HG02885 (cell line): ENCODE data around the gene TNFRSF6B.

Experiments used
- ATAC-seq: cut with Tn5 transposase; IDR thresholded peaks from one replicate; pipeline ENCODE4 v1.9.1; 2021; ENCODE audit warnings: mild to moderate bottlenecking; ENCODE audit not compliant: unreplicated experiment, poor library complexity

The TNFRSF6B gene

DNA sequence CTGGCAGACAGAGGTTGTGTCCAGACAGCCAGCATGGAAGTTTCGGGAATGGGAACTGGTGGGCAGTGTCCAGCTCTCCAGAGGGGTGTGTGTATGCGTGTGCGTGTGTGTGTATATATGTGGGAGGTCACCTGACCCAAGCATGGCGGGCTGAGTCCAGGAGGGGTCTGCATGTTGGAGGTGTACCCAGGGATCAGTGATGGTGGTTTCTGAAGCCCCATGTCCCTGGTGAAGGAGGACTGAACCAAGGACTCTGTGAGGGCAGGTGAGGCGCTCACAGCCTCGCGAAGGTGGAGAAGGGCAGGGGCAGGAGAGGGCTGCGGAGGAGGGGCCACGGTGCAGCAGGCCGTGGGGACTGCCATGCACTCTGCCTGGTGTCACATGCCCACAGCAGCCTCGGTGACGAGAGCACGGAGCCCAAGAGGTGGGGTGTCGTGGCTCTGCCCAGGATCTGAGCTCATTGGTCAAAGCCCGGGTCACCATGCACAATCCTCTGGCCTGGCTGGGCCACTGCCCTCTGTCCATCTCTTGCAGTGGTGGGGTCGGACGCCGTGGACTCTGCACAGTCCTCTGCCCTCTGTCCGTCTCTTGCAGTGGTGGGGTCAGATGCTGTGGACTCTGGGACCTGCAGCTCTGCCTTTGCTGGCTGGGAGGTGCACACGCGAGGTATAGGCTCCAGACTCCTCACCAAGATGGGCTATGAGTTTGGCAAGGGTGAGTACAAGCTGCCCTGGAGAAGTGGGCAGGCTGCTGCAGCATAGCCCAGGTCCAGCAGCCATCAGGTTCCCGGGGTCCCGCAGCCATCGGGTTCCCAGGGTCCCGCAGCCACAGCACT is 37.9 kb downstream of the TNFRSF6B start:
- no peak for ATAC-seq

DNA sequence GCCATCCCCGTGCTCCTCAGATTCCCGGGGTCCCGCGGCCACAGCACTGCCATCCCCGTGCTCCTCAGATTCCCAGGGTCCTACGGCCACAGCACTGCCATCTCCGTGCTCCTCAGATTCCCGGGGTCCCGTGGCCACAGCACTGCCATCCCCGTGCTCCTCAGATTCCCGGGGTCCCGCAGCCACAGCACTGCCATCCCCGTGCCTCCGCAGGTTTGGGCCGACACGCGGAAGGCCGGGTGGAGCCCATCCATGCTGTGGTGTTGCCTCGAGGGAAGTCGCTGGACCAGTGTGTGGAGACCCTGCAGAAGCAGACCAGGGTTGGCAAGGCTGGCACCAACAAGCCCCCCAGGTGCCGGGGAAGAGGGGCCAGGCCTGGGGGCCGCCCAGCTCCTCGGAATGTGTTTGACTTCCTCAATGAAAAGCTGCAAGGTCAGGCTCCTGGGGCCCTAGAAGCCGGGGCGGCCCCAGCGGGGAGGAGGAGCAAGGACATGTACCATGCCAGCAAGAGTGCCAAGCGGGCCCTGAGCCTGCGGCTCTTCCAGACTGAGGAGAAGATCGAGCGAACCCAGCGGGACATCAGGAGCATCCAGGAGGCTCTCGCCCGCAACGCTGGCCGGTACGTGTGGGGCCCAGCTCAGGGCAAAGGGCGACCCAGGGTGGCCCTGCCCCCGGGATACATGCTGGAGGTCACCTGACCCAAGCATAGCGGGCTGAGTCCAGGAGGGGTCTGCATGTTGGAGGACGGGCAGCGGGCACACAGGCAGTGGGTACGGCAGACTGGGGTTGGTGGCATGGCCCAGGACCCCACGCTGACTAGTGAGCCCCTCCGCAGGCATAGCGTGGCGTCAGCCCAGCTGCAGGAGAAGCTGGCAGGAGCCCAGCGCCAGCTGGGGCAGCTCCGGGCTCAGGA is 38.8 kb downstream of the TNFRSF6B start:
- no peak for ATAC-seq

DNA sequence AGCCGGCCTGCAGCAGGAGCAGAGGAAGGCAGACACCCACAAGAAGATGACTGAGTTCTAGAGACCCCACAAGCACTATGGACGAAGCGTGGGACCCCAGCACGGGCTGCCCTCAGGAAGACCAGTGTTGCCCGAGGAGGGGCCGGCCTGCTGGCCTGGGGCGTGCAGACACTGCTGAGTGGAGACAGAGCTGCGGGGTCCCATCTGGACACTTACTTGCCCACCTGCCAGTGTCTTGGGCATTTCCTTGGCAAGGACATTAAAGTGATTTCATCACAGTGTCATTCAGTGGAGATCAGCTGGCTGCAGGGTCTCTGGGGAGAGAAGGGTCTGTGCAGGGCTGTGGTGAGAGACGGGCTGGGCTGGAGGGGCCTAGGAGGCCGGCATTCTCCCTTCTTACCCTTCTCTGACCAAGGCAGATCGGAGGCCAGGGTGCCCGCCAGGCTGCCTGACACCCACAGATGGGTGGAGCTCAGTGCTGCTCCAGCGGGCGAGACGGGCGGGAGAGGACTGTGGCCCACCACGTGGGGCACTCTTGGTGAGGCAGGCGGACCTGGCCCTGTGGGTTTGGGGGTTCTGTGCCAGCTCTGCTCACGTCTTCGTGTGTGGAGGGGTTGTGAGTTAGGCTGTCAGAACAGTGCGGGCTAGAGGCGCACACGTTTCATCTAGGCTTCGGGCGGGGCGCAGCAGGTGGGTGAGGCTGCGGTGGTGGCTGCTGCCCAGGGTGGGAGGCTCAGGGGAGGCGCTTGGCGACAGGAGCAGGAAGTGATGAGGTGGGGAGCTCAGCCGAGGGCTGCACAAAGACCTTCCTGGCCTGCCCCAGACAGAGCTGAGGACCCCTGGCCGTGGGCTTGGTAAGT is 39.6 kb downstream of the TNFRSF6B start, which contains the start of gene LIME1:
LIME1 (plus strand) TSS at position 806 of the 860 bp plus-strand sequence. CDS start 886 bp downstream, outside the sequence.
- no peak for ATAC-seq

DNA sequence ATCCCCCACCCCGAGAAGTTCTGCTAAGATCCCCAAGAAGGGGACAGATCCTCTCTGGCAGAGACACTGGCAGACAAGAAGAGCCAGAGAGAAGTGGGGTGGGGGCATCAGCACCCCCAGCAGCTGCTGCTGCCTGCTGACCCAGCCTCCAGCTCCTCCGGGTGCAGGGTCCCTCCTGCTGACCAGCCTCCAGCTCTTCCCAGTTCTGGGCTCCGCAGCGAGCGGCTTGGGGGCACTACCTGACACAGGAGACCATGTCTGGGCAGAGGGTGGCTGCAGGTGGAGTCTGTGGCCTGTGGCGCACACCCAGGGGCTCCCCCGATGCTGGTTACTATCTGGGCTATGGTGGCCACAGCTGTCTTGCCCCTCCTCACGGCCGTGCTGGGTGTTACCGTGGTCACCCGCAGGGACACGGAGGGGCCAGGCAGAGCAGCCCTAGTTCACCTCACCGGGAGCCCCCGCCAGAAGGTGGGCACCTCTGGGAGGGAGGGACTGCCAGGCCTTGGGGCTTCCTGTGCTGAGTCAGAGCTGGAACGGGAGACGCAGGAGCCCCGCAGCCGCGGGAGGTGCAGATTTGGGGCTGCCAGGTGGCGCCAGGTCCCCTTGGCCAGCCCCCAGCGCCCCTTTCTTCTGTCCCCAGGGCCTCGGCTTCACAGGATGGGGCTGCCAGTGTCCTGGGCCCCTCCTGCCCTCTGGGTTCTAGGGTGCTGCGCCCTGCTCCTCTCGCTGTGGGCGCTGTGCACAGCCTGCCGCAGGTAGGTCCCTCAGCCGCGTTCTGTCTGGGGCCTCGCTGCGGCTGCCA is 40.6 kb downstream of the TNFRSF6B start:
- ATAC-seq: no peak

DNA sequence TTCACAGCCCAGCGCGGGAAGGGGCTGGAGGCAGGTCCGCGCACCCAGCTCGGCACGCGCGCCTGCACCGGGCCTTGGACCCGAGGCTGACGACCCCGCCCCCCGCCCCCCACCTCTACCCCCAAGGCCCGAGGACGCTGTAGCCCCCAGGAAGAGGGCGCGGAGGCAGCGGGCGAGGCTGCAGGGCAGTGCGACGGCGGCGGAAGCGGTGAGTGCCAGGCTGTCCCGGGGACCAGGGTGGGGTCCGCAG is 41.2 kb downstream of the TNFRSF6B start:
- ATAC-seq: no peak

DNA sequence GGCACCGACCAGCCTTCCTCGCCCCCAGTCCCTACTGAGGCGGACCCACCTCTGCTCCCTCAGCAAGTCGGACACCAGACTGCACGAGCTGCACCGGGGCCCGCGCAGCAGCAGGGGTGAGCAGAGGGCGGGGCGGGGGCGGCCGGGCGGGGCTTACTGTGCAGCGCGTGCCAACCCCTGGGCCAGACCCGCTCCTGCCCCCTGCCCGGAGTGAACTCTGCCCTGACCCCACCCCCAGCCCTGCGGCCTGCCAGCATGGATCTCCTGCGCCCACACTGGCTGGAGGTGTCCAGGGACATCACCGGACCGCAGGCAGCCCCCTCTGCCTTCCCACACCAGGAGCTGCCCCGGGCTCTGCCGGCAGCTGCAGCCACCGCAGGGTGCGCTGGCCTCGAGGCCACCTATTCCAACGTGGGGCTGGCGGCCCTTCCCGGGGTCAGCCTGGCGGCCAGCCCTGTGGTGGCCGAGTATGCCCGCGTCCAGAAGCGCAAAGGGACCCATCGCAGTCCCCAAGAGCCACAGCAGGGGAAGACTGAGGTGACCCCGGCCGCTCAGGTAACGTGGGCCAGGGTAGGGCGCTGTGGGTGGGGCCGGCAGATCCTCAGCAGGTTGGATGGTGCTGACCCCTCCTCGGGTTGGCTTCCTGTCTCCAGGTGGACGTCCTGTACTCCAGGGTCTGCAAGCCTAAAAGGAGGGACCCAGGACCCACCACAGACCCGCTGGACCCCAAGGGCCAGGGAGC is 41.7 kb downstream of the TNFRSF6B start:
- ATAC-seq: no peak

DNA sequence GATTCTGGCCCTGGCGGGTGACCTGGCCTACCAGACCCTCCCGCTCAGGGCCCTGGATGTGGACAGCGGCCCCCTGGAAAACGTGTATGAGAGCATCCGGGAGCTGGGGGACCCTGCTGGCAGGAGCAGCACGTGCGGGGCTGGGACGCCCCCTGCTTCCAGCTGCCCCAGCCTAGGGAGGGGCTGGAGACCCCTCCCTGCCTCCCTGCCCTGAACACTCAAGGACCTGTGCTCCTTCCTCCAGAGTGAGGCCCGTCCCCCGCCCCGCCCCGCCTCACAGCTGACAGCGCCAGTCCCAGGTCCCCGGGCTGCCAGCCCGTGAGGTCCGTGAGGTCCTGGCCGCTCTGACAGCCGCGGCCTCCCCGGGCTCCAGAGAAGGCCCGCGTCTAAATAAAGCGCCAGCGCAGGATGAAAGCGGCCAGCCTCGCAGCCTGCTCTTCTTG is 42.3 kb downstream of the TNFRSF6B start:
- no peak for ATAC-seq

DNA sequence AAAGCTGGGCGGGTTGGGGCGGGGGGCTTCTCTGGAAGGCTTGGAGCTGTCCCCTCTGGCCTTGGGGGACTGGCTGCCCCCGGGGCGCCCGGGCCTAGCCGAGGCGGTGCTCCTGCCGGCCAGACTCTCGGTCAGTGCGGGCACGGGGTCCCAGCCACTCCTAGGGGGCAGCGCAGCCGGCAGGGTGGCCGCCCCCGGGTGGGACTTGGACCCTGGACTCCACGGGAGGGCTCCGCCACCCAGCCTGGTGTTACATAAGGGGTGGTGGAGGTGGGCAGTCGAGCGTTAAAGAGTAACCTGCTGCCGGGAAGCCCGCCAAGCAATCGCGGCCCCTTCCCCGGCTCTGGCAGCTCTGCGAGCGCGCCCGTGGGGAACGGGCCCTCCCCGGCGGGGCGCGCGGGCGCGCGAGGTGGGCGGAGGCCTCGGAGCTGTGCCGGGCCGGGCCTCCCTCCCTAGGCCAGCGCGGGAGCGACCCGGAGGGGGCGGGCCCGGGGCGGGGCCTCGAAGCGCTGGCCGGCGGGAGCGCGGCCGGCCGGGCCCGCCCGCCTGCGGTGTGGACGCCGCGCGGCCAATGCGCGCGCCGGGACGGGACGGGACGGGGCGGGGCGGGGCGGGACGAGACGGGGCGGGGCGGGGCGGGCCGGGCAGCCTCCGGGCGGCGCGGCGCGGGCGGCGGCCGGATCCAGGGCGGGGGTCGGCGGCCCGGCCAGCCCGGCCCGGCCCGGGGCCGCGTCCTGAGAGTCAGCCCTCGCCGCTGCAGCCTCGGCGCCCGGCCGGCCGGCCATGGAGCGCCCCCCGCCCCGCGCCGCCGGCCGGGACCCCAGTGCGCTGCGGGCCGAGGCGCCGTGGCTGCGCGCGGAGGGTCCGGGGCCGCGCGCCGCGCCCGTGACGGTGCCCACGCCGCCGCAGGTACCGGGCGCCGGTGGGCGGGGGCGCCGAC is 42.9 kb downstream of the TNFRSF6B start, which contains the start of gene SLC2A4RG:
SLC2A4RG (plus strand) TSS at position 647 of the 940 bp plus-strand sequence; CDS start at position 784, 137 bp downstream.
- ATAC-seq: peak; percentile 67

DNA sequence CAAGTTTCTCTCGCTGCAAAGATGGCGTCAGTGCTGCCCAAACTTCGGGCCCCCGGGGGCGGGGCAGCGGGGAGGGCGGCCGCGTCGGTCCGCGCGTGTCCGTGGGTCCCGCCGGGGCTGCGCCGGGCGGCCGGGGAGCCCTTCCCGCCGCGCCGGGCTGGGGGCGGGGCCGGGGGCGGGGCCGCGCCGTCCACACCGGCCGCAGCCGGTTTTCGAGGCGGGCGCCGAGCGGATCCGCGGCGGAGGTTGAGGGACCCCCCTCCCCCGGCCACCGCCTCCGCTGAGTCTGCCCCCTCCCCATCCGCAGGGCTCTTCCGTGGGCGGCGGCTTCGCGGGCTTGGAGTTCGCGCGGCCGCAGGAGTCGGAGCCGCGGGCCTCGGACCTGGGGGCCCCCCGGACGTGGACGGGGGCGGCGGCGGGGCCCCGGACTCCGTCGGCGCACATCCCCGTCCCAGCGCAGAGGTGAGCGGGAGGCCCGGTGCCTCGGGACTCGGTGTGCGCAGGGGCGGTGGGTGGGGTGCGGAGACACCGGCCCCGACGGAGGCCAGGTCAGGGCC is 43.7 kb downstream of the TNFRSF6B start:
- peak; percentile 27 for ATAC-seq

DNA sequence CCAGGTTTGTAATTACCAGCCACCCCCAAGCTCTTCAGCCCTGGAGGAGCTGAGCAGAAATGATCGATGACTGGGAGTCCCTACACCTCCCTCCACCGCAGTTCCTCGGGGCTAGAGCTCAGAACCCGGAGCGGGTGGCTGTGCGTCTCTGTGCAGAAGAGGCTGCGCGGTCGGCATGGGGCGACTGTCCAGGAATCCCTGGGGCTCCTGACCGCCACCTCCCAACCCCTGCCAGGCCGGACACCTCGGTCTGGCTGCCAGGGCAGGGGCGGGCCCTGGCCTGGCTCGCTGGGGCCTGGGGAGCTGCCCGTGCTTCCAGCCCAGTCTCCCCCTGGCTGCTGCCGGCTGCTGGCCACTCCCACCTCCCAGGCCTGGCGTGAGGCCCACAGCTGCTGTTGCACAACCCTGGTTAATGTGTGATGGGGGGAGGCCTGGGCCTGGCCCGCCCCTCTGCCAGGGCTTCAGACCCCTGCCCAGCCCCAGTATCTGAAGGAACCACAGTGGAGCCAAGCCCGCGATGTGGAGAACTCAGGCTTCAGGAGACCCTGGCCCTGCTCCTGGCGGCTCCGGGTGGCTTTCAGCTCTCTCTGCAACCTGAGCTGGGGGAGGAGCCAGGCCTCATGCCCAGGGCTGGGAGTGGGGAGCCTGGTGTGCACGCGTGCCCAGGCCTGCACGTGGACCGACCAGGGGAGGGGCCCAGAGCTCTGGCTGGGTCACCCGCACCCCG is 44.3 kb downstream of the TNFRSF6B start:
- no peak for ATAC-seq

DNA sequence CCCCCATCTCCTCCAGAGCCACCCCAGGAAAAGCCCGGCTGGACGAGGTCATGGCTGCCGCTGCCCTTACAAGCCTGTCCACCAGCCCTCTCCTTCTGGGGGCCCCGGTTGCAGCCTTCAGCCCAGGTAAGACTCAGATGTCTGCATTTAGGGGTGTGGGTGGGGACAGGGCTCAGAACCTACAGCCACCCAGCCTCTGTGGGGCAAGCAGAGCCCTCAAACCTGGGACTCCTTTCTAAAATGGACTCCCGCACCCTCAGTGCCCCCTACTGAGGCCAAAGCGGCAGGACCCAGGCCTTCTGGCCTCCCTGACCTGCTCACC is 44.9 kb downstream of the TNFRSF6B start:
- no peak for ATAC-seq

DNA sequence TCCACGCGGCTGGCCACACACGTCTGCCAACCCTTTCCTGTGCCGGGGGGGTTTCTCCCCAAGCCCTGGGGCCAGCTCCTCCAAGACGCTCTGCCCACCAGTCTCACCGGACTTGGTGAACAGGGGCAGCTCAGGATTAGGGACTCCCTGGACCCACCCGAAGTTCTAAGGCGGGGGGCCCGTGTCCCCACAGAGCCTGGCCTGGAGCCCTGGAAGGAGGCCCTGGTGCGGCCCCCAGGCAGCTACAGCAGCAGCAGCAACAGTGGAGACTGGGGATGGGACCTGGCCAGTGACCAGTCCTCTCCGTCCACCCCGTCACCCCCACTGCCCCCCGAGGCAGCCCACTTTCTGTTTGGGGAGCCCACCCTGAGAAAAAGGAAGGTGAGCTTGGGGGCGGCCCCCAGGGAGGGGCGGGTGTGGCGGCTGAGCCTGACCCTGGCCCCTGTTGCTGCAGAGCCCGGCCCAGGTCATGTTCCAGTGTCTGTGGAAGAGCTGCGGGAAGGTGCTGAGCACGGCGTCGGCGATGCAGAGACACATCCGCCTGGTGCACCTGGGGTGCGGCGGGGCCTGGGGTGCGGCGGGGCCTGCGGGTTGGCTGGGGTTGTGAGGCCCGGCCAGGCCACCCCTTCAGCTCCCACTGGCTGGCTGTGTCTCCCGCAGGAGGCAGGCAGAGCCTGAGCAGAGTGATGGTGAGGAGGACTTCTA is 45.4 kb downstream of the TNFRSF6B start:
- ATAC-seq: no peak

DNA sequence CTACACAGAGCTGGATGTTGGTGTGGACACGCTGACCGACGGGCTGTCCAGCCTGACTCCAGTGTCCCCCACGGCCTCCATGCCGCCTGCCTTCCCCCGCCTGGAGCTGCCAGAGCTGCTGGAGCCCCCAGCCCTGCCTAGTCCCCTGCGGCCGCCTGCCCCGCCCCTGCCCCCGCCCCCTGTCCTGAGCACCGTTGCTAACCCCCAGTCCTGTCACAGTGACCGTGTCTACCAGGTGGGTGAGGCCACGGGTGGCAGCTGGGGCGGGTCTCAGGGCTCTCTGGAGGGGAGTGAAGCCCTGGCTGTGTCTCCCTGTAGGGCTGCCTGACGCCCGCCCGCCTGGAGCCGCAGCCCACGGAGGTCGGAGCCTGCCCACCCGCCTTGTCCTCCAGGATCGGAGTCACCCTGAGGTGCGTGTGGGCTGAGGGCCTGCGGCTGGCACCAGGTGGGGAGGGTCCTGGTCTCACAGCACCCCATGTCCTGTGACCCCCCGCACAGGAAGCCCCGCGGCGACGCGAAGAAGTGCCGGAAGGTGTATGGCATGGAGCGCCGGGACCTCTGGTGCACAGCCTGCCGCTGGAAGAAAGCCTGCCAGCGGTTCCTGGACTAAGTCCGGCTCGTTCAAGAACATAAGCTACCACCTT is 46.1 kb downstream of the TNFRSF6B start:
- no peak for ATAC-seq

DNA sequence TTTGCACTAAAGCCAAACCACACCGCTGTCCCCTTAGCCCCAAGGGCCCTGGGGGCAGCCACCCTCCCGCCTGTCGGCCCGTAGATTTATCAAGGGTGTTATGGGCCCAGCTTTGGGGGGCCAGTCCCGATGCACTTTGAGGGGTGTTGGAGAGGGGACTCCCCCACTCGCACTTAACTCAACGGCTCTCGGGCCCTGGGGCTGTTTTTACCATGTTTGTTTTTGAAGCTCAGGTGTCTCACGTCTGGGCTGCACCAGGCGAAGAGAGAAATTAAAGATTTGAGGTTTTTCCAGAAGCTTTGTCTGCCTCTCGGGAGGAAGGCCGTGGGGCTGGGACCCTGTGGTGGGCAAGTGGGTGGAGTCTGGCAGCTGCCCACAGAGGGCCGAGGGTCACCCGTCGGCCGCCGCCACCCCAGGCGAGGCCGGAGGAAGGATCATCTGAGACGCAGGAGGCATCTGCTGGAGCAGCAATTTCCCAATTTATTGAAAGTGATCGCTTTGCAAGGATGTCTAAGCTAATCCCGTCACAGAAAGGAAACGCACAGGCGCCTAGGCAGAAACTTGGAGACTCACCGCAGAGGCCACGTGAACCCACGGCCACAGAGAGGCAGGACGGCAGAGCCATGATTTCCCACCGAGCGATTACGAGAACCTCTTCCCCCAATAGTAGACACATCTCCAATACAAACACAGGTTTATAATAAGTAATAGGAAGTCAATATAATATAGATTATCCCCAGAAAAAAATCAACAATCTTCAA is 46.9 kb downstream of the TNFRSF6B start:
- no peak for ATAC-seq

DNA sequence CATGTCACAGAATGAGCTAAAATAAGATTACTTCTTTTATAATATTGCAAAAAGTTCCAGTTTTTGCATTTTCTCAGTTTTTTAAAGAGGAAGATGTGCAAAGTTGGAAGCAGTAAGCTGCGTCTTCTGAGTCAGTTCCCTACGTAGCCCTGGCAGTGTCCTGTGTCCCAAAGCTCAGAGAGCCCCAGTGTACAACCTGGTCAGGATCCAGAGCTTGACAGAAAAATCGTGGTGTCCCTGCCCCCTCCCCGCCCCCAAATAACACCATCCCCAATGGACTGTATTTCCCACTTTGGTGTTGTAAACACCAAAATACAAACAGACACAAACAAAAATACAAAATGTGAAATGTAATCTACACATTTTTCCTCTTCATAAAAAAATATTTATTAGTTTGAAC is 47.7 kb downstream of the TNFRSF6B start:
- no peak for ATAC-seq
